Sigmoid colon (tissue), 7 donors: ENCODE measurements around the gene CPVL. TPM values are rescaled to one million over a fixed set of nuclear protein-coding genes. Genes with fewer than 3 reads are reported as not detected.

ENCODE experiments used
- DNase-seq: peaks from one replicate; pipeline ENCODE4 v3.0.0-alpha.2; 2019
- H3K27ac ChIP-seq, 4 donors: fragments of 200-600 bp; sonication (generic); one replicate each; pipeline ENCODE4 v1.5.1; 2016 to 2019; ENCODE audit warnings: mild to moderate bottlenecking in 1 of 4
- H3K27me3 ChIP-seq, 3 donors: fragments of 200-600 bp; sonication (generic); one replicate each; pipeline ENCODE4 v1.5.1; 2019; ENCODE audit warnings: mild to moderate bottlenecking in 1 of 3
- H3K36me3 ChIP-seq, 4 donors: fragments of 200-600 bp; sonication (generic); one replicate each; pipeline ENCODE4 v1.5.1; 2016 to 2019
- H3K4me1 ChIP-seq, 4 donors: fragments of 200-600 bp; sonication (generic); one replicate each; pipeline ENCODE4 v1.5.1; 2017 to 2019
- H3K4me3 ChIP-seq, 4 donors: fragments of 200-600 bp; sonication (generic); one replicate each; pipeline ENCODE4 v1.5.1; 2017 to 2019; ENCODE audit warnings: mild to moderate bottlenecking in 2 of 4, moderate library complexity in 1 of 4
- H3K9me3 ChIP-seq, 4 donors: fragments of 200-600 bp in 3 of 4; sonication (generic) in 3 of 4; one replicate each; pipeline versions ENCODE4 v1.5.1 to v1.6.1; 2013 to 2019
- EP300 ChIP-seq, 4 donors: sonication (generic); formaldehyde crosslinking; IDR thresholded peaks; one replicate each; pipeline ENCODE4 v1.6.1; 2017; ENCODE audit warnings: antibody characterized with exemption in 4 of 4
- POLR2A ChIP-seq, 2 donors: fragments of 450-650 bp; IDR thresholded peaks; one replicate each; pipeline ENCODE4 v1.6.1; 2016; ENCODE audit warnings: antibody characterized with exemption in 2 of 2, mild to moderate bottlenecking in 2 of 2, moderate library complexity in 2 of 2
- POLR2AphosphoS5 ChIP-seq, 4 donors: sonication (generic); formaldehyde crosslinking; IDR thresholded peaks; one replicate each; pipeline ENCODE4 v1.6.1; 2017; ENCODE audit warnings: antibody characterized with exemption in 4 of 4
- WGBS, 2 donors: extraction: QIAGEN DNeasy Blood & Tissue Kit; methylation state at CpG; one replicate each; pipeline ENCODE4 v1.1.7; 2013; 5-methylcytosine and 5-hydroxymethylcytosine counted together
- intact Hi-C: fragments of 100-400 bp; cut with DNase I; formaldehyde crosslinking; loops from one replicate; pipeline ENCODE4 v1.15.1; 2023
- polyA plus RNA-seq, 3 donors: library from polyadenylated mRNA; stranded (reverse); fragments of 200-250 nt; gene quantifications; one replicate each; pipeline ENCODE4 v1.2.3, GENCODE V29; 2013
- total RNA-seq, 4 donors: library from RNA; depleted of rRNA; stranded (reverse); fragments of >200 nt; gene quantifications; one replicate each; pipeline ENCODE4 v1.1.0, GENCODE V29; 2016
- TF ChIP-seq, protein P1 (sequence below), 4 experiments: fragments of 450-650 bp in 3 of 4; fragments of 200-600 bp in 1 of 4; IDR thresholded peaks; one replicate each; pipeline ENCODE4 v1.5.1; 2016 to 2019; ENCODE audit warnings: antibody characterized with exemption in 4 of 4, mild to moderate bottlenecking in 3 of 4, moderate library complexity in 2 of 4
- donor health status: healthy with polysubstance abuse.
- donor health status: Bipolar disorder and iron deficiency.
- donor health status: healthy.

Gene CPVL
- total and polyA plus RNA-seq, 7 donors: 5.4 to 38.8 (median 20.0) TPM

DNA sequence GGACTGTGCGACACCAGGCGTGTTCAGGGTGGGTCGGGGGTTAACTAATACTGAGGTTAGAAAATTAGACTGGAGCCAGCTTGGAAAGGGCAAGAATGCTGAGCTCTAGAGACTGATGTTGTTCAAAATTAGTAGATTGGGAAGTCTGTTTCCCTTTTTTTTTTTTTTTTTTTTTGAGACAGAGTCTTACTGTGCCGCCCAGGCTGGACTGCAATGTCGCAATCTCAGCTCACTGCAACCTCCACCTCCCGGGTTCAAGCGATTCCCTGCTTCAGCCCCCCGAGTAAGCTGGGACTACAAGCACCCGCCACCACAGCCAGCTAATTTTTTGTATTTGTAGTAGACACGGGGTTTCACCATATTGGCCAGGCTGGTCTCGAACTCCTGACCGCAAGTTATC, 2.7 kb upstream of the CPVL start:
- Histone ChIP-seq H3K4me1 (peaks cover 0 to 17% (median 14%) of the 10 kb centered on the region in 4 donors), H3K9me3 (no peaks in the 10 kb centered on the region), H3K36me3 (no peaks in the 10 kb centered on the region), H3K4me3 (no peak overlapping the region), H3K27me3 (peaks cover 0 to 33% (median 18%) of the 10 kb centered on the region in 3 donors), H3K27ac (no peak overlapping the region)
- intact Hi-C loops: no loop called here
- TF ChIP-seq POLR2AphosphoS5 (IDR thresholded peaks at IDR 0.05) (no peak), EP300 (IDR thresholded peaks at IDR 0.05) (no peak), POLR2A (IDR thresholded peaks at IDR 0.05) (no peak)
- TF ChIP-seq, protein P1, sequence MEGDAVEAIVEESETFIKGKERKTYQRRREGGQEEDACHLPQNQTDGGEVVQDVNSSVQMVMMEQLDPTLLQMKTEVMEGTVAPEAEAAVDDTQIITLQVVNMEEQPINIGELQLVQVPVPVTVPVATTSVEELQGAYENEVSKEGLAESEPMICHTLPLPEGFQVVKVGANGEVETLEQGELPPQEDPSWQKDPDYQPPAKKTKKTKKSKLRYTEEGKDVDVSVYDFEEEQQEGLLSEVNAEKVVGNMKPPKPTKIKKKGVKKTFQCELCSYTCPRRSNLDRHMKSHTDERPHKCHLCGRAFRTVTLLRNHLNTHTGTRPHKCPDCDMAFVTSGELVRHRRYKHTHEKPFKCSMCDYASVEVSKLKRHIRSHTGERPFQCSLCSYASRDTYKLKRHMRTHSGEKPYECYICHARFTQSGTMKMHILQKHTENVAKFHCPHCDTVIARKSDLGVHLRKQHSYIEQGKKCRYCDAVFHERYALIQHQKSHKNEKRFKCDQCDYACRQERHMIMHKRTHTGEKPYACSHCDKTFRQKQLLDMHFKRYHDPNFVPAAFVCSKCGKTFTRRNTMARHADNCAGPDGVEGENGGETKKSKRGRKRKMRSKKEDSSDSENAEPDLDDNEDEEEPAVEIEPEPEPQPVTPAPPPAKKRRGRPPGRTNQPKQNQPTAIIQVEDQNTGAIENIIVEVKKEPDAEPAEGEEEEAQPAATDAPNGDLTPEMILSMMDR (IDR thresholded peaks at IDR 0.05): no peak
- WGBS, 2 donors: 90 to 92% methylated on average over 12 of the region's 12 CpGs
- DNase-seq: no peak

DNA sequence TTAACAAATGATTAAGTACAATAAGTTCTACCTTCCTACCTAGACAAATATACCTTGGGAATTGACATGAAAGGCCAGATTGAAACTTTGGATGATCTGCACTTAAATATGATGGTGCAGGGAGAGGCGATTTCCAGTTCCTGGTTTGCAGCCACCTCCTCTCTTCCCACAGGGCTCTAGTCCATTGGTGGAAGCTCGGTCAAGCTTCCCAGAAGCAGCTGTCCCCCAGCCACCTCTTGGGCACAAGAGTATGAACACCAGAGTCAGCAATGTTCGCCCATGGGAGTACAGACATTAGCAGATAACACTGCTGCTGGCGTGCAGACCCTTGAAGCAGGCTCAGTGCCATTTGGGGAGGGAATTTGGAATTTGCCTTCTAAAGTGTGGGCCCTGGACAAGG, 1.5 kb upstream of the CPVL start:
- H3K9me3 ChIP-seq: no peaks in the 10 kb centered on the region
- H3K4me3 ChIP-seq: no peak overlapping the region
- no peaks in the 10 kb centered on the region for H3K36me3 ChIP-seq
- intact Hi-C loops: no loop called here
- no peak for TF ChIP-seq EP300 (IDR thresholded peaks at IDR 0.05)
- no peak for TF ChIP-seq POLR2AphosphoS5 (IDR thresholded peaks at IDR 0.05)
- TF ChIP-seq, protein P1 (IDR thresholded peaks at IDR 0.05): no peak
- TF ChIP-seq POLR2A (IDR thresholded peaks at IDR 0.05): no peak
- H3K27me3 ChIP-seq: peaks cover 0 to 33% (median 18%) of the 10 kb centered on the region in 3 donors
- peak overlapping the region in 1 of 4 donors; percentile 58 for H3K27ac ChIP-seq
- DNase-seq: no peak
- H3K4me1 ChIP-seq: peaks cover 0 to 17% (median 14%) of the 10 kb centered on the region in 4 donors
- WGBS, 2 donors: 85 to 90% methylated on average over 4 of the region's 4 CpGs

DNA sequence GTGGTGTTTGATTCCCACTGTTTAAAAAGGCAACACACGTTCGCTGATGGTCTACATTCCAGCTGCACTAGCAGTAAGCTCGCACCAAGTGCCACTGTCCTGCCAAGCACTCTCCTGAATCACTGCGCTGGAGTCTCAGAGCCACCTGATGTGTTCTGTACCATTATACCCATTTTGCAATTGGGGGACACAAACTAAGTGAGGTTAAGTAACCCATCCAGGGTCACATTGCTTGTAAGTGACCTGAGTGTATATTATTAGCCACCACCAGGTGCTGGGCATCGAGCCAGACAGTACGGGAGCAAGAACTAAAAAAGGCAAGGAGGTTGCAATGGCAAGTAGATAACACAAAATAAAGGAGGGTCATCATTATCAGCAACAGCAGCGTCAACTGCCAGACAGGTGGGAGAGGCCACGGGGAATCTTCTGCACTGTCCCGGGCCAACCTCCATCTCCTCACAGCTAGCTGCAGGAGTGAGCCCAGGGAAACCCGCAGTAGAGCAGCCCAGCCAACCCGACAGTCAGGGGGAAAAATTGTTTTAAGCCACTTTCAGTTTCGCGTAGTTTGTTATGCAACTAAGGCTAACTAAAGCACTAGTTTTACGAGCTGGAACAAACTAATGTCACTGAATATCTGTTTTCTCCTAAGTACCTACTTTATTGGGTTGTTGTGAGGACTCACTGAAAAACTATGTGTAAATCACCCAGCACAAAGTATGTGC, 712 bp upstream of the CPVL start:
- Histone ChIP-seq H3K27me3 (peaks cover 0 to 33% (median 18%) of the 10 kb centered on the region in 3 donors), H3K4me1 (peaks cover 0 to 17% (median 14%) of the 10 kb centered on the region in 4 donors), H3K9me3 (no peaks in the 10 kb centered on the region), H3K27ac (peak overlapping the region in 2 of 4 donors; percentile 10 to 58), H3K36me3 (no peaks in the 10 kb centered on the region), H3K4me3 (peak overlapping the region; percentile 24 to 51 (median 42))
- peak; percentile 70 for DNase-seq
- TF ChIP-seq, protein P1 (IDR thresholded peaks at IDR 0.05): no peak
- TF ChIP-seq POLR2AphosphoS5 (IDR thresholded peaks at IDR 0.05) (peak in 1 of 4 donors; percentile 13), POLR2A (IDR thresholded peaks at IDR 0.05) (no peak), EP300 (IDR thresholded peaks at IDR 0.05) (no peak)
- 12 to 50% methylated on average over 14 of the region's 14 CpGs for WGBS, 2 donors
- intact Hi-C loops: no loop called here

DNA sequence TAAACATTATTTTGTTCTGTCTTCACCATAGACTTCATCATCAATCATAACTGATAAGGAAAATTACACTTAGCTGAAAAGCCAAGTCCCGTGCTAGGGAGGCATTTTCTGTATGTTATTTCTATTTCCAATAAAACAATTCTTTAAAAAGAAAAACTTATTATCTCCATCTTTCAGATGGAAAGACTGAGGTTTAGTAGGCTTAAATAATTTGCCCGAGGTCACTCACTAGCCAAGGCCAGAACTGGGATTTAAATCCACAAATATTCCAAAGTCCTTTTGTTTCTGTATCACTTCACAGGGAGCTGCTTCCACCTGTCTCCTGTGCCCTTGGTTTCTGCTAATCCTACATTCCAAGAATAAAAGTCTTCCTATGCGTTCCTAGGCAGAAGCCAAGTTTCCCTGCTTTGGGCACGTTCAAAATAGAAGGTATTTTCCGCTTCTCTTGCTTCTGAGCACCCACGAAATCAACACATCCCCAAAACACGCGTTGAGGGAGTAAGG, 732 bp downstream of the CPVL start:
- intact Hi-C loops: no loop called here
- Histone ChIP-seq H3K4me1 (peaks cover 0 to 17% (median 14%) of the 10 kb centered on the region in 4 donors), H3K9me3 (no peaks in the 10 kb centered on the region), H3K27me3 (peaks cover 0 to 37% (median 18%) of the 10 kb centered on the region in 3 donors), H3K36me3 (no peaks in the 10 kb centered on the region), H3K4me3 (peak overlapping the region; percentile 24 to 51 (median 42)), H3K27ac (peak overlapping the region in 2 of 4 donors; percentile 25 to 58)
- DNase-seq: no peak
- 11 to 24% methylated on average over 8 of the region's 8 CpGs for WGBS, 2 donors
- TF ChIP-seq, protein P1 (IDR thresholded peaks at IDR 0.05): no peak
- TF ChIP-seq POLR2AphosphoS5 (IDR thresholded peaks at IDR 0.05): no peak
- TF ChIP-seq POLR2A (IDR thresholded peaks at IDR 0.05): no peak
- TF ChIP-seq EP300 (IDR thresholded peaks at IDR 0.05): no peak
